T-helper 1 cell treated with Interleukin-12 subunit alpha and Interleukin-12 subunit beta and Interleukin-4 antibody, amounts not matched to agents 30 μg/mL and 1 μg/mL, for 36 hours (primary cell): Measurements from ENCODE around the gene SHC4.
"Not testable (repeated sequence)": the region's sequence is repeated elsewhere in the genome, so short reads cannot be mapped to it uniquely, and the experiment has no call there.

ENCODE experiments used
- H3K27ac Mint-ChIP-seq: one replicate; pipeline ENCODE4 v1.8.0; 2021; ENCODE audit warnings: mild to moderate bottlenecking, mixed read lengths
- H3K27me3 Mint-ChIP-seq: one replicate; pipeline ENCODE4 v1.8.0; 2021; ENCODE audit warnings: low read depth, mixed read lengths
- H3K36me3 Mint-ChIP-seq: one replicate; pipeline ENCODE4 v1.8.0; 2021; ENCODE audit warnings: low read depth, mixed read lengths
- H3K4me1 Mint-ChIP-seq: one replicate; pipeline ENCODE4 v1.8.0; 2021; ENCODE audit warnings: low read depth, mixed read lengths
- H3K4me3 Mint-ChIP-seq: one replicate; pipeline ENCODE4 v1.8.0; 2021; ENCODE audit warnings: mild to moderate bottlenecking, moderate library complexity, mixed read lengths
- H3K9me3 Mint-ChIP-seq: one replicate; pipeline ENCODE4 v1.8.0; 2021; ENCODE audit warnings: mixed read lengths

SHC4 gene

DNA sequence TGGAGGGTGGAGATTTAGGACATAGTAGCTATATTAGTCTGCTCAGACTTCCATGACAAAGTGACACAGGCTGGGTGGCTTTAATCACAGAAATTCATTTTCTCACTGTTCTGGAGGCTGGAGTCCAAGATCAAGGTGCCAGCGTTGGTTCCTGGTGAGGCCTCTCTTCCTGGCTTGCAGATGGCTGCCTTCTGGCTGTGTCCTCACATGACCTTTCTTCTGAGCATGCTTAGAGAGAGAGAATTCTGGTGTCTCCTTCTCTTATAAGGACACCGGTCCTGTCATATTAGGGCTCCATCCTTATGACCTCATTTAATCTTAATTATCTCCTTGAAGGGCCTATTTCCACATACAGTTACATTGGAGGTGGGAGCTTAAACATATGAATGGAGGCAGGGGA is 14.9 kb upstream of the SHC4 start:
- H3K27ac Mint-ChIP-seq, result no peak overlapping the region
- H3K36me3 Mint-ChIP-seq, result no peaks in the 10 kb centered on the region
- no peaks in the 10 kb centered on the region for H3K9me3 Mint-ChIP-seq
- H3K4me3 Mint-ChIP-seq, result no peak overlapping the region
- H3K4me1 Mint-ChIP-seq, result peaks cover 6% of the 10 kb centered on the region
- H3K27me3 Mint-ChIP-seq, result peaks cover 10% of the 10 kb centered on the region

DNA sequence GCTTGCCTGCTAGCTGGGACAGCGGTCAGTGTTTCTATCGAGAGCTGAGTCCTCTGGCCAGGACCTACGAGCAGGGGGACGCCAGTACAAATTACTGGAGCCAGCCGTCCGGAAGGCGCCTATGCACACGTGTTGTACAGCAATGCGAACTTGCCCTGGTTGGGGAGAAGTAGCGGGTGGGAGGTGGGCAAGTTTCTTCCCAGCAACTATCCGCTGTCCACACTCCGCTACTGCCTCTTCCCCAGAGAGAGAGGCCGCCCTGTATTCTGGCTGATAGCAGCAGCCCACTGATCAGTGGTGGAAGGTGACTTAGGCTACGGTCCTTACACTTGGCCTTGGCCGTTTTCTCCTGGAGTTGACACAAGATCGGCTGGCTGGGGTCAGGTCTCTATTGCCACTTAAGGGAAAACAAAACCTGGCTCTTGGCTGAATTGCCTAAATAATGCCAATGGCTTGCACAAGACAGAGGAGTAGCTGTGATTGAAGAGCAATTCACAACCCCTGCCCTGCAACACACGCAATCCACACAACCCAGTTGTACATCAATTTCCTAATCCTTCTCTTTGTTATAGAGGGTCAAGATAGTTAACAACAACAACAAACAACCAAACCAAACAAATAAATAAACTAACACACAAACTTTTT is 12.8 kb upstream of the SHC4 start:
- H3K36me3 Mint-ChIP-seq, result no peaks in the 10 kb centered on the region
- H3K4me1 Mint-ChIP-seq, result peaks cover 6% of the 10 kb centered on the region
- peaks cover 2% of the 10 kb centered on the region for H3K27me3 Mint-ChIP-seq
- H3K4me3 Mint-ChIP-seq, result peak overlapping the region; percentile 57
- H3K27ac Mint-ChIP-seq, result no peak overlapping the region
- H3K9me3 Mint-ChIP-seq, result no peaks in the 10 kb centered on the region

DNA sequence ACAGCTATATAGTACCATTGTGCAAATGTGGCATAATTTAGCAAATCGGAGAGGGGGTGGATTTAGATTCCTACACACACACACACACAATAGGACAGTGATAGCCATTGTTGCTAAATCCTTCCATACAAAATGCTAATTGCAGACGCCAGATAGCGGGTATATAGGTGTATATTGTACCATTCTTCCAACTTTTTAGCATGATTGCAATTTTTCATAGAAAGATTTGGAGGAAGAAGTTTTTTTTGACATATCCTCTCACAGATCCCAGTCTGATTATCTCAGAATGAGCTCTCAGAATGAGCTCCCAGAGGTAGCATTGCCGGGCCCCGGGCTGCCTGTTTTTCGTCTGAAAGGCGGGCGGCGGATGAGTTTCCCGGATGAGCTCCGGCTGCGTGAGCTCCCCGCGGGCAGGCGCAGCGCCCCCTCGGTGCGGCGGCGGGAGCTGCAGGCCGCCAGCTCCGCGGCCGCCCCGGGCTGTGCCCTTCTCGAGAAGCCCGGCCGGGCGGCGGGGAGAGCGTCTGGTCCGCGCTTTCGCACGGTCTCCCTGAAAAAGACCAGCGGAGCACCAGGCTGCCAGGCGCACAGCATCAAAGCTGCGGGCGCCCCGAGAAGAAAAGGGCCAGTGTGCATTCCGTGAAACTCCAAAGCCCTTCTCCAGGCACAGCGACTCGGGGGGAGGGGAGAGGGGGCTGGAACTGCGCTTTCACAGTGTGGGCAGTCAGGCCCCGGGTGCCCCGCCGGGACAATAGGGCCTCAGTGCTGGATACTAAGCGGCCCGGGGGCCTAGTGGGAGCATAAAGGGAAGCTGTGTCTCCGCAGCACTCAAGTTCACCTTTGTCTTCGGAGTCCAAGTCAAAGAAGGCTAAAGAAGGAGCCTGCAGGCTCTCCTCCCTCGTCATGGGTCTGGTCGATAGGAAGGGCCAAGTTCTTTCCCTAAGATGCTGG is 12.0 kb upstream of the SHC4 start:
- Mint-ChIP-seq H3K27ac (peak overlapping the region; percentile 49), H3K4me3 (peak overlapping the region; percentile 57), H3K36me3 (no peaks in the 10 kb centered on the region), H3K9me3 (no peaks in the 10 kb centered on the region), H3K4me1 (peaks cover 6% of the 10 kb centered on the region), H3K27me3 (no peaks in the 10 kb centered on the region)

DNA sequence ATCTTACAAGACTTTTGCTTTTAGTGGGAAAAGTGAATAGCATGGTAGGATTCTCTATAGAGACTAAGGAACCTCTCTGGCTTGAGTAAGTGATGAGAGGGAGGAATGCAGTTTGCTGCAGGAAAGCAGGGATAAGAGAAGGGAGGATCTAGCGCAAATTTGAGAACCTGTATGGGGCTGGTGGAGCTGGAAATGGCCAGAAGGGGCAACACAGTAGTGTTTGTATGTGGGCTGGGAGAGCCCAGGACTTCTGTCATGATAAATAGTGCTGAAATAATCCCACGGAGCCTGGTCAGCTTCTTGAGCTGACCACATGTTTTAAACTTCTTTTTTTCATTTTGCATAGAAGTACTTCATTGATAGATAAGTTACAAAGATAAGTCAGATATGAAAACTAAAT is 11.2 kb upstream of the SHC4 start:
- no peak overlapping the region for H3K27ac Mint-ChIP-seq
- no peaks in the 10 kb centered on the region for H3K27me3 Mint-ChIP-seq
- no peaks in the 10 kb centered on the region for H3K36me3 Mint-ChIP-seq
- H3K9me3 Mint-ChIP-seq, result no peaks in the 10 kb centered on the region
- H3K4me3 Mint-ChIP-seq, result no peak overlapping the region
- H3K4me1 Mint-ChIP-seq, result peaks cover 6% of the 10 kb centered on the region

DNA sequence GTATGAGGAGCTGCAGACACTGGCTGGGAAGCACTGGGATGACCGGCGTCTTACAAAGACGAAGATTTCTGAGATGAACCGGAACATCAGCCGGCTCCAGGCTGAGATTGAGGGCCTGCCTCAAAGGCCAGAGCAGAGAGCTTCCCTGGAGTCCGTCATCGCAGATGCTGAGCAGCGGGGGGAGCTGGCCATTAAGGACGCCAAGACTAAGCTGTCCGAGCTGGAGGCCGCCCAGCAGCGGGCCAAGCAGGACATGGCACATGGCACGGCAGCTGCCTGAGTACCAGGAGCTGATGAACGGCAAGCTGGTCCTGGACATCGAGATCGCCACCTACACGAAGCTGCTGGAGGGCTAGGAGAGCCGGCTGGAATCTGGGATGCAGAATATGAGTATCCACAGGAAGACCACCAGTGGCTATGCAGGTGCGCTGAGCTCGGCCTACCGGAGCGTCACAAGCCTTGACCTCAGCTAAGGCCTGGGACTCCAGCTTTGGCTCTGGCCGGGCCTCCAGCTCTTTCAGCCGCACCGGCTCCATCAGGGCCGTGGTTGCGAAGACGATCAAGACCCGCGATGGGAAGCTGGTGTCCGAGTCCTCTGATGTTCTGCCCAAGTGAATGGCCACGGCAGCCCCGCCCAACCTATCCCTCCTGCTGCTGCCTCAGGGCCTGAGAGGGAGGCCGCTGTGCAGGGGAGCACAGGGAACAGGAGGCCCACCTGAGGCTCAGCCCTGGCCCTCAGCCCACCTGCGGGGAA is 9.2 kb upstream of the SHC4 start:
- no peak overlapping the region for H3K27ac Mint-ChIP-seq
- no peaks in the 10 kb centered on the region for H3K27me3 Mint-ChIP-seq
- peaks cover 6% of the 10 kb centered on the region for H3K4me1 Mint-ChIP-seq
- H3K4me3 Mint-ChIP-seq, result no peak overlapping the region
- H3K9me3 Mint-ChIP-seq, result no peaks in the 10 kb centered on the region
- H3K36me3 Mint-ChIP-seq, result no peaks in the 10 kb centered on the region

DNA sequence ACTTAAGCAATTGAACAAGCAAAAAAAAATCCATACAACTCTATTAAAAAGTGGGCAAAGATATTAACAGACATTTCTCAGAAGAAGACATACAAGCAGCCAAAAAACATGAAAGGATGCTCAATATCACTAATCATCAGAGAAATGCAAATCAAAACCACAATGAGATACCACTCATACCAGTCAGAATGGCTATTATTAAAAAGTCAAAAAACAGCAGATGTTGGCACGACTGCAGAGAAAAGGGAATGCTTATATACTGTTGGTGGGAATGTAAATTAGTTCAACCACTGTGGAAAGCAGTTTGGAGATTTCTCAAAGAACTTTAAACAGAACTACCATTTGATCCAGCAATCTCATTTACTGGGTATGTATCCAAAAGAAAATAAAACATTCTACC is 7.2 kb upstream of the SHC4 start:
- peaks cover 19% of the 10 kb centered on the region for H3K4me1 Mint-ChIP-seq
- H3K9me3 Mint-ChIP-seq, H3K27ac Mint-ChIP-seq, H3K36me3 Mint-ChIP-seq, H3K27me3 Mint-ChIP-seq, H3K4me3 Mint-ChIP-seq: not testable (repeated sequence)

DNA sequence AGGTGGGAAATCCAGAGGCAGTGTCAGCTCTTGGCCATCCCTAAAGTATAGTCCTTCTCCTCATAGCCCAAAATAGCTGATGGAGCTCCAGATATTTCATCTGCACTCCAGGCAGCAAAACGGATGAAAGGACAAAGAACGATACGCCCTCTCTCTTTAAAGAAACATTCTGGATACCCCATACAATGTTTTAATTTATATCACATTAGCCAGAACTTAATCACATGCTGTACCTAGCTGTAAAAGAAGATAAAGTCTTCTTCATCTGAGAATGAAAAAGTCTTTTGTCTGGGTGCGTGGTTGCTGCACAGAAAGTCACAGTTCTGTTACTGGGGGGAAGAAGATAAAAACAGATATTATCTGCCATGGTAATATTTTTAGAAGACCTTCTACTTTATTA is 4.3 kb upstream of the SHC4 start:
- H3K9me3 Mint-ChIP-seq, result no peaks in the 10 kb centered on the region
- H3K4me1 Mint-ChIP-seq, result peaks cover 32% of the 10 kb centered on the region
- no peak overlapping the region for H3K4me3 Mint-ChIP-seq
- H3K27ac Mint-ChIP-seq, result no peak overlapping the region
- peaks cover 8% of the 10 kb centered on the region for H3K27me3 Mint-ChIP-seq
- peaks cover 2% of the 10 kb centered on the region for H3K36me3 Mint-ChIP-seq

DNA sequence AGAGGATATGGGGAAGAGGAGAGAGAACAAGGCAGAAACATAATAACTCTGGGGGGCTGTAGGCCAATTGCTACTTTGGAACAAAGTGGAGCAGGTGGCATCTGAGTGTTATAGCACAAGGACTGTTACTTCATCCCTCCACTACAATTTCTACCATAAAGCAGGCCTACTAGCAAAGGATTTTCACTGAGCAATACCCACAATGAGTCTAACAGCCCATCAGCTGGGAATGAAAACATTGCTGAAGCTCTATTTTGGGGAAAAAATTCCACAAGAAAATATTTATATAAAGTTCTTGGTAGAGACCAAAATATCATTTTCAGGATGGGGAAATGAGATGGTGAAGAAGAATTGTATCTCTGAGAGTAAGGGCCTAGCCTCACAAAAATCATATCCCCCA is 3.6 kb upstream of the SHC4 start:
- Mint-ChIP-seq H3K27me3 (peaks cover 8% of the 10 kb centered on the region), H3K36me3 (peaks cover 2% of the 10 kb centered on the region), H3K4me1 (peaks cover 32% of the 10 kb centered on the region), H3K4me3 (no peak overlapping the region), H3K27ac (peak overlapping the region; percentile 85), H3K9me3 (no peaks in the 10 kb centered on the region)

DNA sequence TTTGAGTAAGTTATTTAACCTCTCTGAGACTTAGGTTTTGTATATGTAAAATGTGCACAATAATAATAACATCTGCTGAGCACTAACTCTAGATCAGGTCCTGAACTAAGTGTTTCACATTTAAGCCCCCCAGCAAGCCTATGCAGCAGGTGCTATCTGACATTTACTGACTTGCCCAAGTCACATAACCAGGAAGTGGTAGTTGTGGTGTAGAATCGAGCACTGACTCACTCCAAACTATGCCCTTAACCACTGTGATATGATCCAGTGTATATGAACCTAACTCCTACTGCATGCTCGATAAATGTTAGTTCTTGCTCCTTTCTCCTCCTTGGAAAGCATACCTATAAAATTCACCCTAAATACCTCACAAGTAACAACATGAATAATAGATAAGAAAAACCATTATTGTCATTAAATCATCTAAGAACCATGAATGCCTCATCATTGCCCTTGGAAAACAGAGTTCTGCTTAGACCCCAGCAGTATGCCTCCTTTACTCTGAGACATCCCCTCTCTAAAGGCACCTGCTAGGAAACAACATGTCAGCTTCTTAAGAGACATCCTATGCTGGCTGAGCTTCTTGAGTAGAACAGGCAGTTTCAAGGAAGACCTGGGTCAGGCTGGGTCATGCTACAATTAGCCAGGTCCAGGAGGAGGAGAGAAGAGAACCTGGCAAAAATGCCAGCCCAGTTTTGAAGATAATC is 3.0 kb upstream of the SHC4 start:
- H3K4me1 Mint-ChIP-seq, result peaks cover 32% of the 10 kb centered on the region
- peak overlapping the region; percentile 51 for H3K4me3 Mint-ChIP-seq
- H3K9me3 Mint-ChIP-seq, result no peaks in the 10 kb centered on the region
- peaks cover 8% of the 10 kb centered on the region for H3K27me3 Mint-ChIP-seq
- H3K27ac Mint-ChIP-seq, result peak overlapping the region; percentile 85
- H3K36me3 Mint-ChIP-seq, result peaks cover 2% of the 10 kb centered on the region

DNA sequence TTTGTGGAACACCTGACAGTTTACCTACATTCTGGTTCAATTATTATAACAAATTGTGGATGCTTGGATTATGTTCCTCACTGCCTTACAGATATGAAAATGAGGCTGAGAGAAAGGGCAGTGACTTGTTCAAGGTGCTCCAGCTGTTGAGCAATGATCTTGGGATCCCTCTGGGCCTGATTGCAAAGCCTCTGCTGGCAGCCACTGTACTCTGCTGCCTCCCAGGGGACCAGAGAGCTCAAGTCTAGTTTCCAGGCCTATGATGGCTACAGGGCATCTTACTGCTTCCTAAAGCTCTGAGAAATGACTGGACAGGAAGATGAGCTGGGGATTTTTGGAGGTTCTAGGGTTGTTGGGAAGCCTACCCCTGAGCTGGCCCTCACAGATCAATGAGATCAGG is 2.3 kb upstream of the SHC4 start:
- peak overlapping the region; percentile 85 for H3K27ac Mint-ChIP-seq

DNA sequence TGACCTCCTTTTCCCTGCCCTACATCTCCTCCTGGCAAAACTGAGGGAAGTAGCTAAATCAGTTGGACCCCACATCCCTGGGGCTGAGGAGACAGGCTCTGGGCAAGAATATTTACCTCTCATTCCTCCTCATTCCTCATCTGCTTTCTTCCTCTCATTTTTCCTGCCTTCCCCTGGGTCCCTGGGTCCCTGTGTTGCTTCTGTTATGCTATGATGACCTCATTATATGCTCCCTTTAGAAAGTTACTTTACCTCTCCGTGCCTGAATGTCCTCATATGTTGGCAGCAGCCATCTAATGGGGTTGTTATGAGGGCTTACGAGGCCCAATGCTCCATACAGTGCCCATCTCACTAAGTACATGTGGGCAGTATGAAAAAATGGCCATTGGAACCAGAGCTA is 1.2 kb upstream of the SHC4 start:
- H3K27ac Mint-ChIP-seq, result peak overlapping the region; percentile 57
- peaks cover 8% of the 10 kb centered on the region for H3K27me3 Mint-ChIP-seq
- no peaks in the 10 kb centered on the region for H3K9me3 Mint-ChIP-seq
- H3K4me1 Mint-ChIP-seq, result peaks cover 33% of the 10 kb centered on the region
- peak overlapping the region; percentile 69 for H3K4me3 Mint-ChIP-seq
- H3K36me3 Mint-ChIP-seq, result peaks cover 2% of the 10 kb centered on the region

More for the DNA sequence above, 2.3 kb upstream of the SHC4 start:
- peaks cover 32% of the 10 kb centered on the region for H3K4me1 Mint-ChIP-seq
- H3K27me3 Mint-ChIP-seq, result peaks cover 8% of the 10 kb centered on the region
- H3K9me3 Mint-ChIP-seq, result no peaks in the 10 kb centered on the region
- H3K4me3 Mint-ChIP-seq, result peak overlapping the region; percentile 5
- H3K36me3 Mint-ChIP-seq, result peaks cover 2% of the 10 kb centered on the region

DNA sequence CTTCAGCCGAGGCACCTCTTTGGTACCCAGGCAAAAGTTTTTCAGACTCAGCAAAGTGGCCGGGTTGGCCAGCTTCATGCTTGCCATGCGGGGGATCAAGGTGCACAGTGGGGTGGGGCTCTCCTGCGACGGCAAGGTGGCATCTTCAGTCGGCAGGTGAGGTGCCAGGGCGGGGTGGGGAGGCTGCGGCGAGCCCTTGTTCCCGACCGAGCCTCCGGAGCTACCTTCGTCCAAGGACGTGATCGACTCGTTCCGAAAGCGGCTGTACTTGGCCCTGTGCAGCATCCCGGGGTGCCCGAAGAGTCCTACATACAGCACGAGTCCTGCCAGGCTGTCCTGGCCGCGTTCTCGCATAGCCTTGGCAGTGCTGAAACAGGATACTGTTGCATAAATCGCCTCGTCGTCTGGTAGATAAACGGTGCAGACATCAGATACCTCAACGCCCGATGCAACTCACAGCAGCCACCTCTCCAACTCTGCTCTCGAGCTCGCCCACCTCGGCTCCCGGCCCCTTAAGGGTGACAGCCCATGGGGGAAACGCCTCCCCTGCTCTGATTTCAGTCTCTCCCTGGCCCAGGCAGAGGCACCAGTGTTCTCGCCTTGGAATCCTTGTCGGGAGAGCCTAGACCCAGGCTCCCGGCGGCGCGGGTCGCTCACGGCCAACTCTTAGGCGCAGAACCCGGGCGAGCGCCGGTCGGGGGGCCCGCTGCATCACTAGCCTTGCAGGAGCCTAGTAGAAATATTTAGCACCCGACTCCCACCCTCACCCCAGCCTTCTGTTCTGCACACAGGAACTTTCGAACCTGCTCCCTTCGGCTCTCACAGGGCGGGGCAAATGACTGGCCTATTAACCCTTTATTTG is 826 bp downstream of the SHC4 start:
- H3K4me1 Mint-ChIP-seq, result peaks cover 33% of the 10 kb centered on the region
- H3K27ac Mint-ChIP-seq, result no peak overlapping the region
- H3K36me3 Mint-ChIP-seq, result peaks cover 2% of the 10 kb centered on the region
- H3K9me3 Mint-ChIP-seq, result no peaks in the 10 kb centered on the region
- H3K27me3 Mint-ChIP-seq, result peaks cover 8% of the 10 kb centered on the region
- H3K4me3 Mint-ChIP-seq, result peak overlapping the region; percentile 84

DNA sequence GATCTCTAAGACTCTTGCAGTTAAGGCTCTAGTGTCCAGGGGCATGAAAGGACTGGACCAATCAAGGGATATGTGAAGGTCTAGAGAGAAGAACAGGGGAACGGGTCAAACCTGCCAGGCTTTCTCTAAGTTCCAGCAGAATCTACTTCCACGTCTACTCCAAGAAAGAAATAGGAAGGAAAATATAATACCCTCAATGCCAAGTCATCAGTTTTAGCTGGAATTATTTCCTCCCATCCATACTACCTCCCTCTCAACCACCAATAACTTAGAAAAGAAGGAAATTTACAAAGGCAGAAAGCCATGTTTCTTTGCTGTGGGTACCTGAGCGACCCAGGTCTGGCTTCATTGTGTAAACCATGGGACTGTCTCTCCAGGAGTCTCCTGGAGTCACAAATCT is 7.8 kb downstream of the SHC4 start:
- no peaks in the 10 kb centered on the region for H3K9me3 Mint-ChIP-seq
- no peak overlapping the region for H3K27ac Mint-ChIP-seq
- H3K4me3 Mint-ChIP-seq, result no peak overlapping the region
- H3K27me3 Mint-ChIP-seq, result no peaks in the 10 kb centered on the region
- H3K4me1 Mint-ChIP-seq, result peaks cover 1% of the 10 kb centered on the region
- H3K36me3 Mint-ChIP-seq, result no peaks in the 10 kb centered on the region
